Measurements from ENCODE around the gene SLC11A2. TPM values are rescaled to one million over a fixed set of nuclear protein-coding genes. Genes with fewer than 3 reads are reported as not detected.

Gene SLC11A2
- total and polyA plus RNA-seq, 2 of the 8 experiments (the other 6 are each of a cell fraction or from before 2014, with no cell fraction given) = 55.0 to 61.5 TPM

DNA sequence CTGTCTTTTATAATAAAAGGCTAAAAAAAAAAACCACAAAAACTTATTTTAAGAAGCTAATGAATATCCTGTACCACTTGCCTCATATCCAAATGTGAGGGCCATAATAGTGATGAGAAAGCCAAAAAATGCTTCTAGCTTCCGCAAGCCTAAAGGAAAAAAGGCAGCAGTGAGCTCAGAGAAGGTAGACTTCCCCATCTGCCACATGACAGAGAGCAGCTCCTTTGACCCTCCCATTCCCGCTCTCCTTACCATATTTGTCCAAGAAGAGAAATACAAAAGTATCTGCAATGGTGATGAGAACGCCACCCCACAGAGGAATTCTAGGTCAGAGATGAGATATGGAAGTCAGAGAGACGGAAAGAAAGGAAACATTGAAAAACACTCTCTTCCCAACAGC, 27.1 kb downstream of the SLC11A2 start:
- ChIA-PET CTCF (ENCODE audit: partially characterized antibody) (interaction anchor here (0.9 to 2.4 kb wide), 5 partner anchors 12 to 174 kb away, joined by 3 to 9 read pairs (median 5); partner anchors contain the start of gene SLC11A2), POLR2A (ENCODE audit: partially characterized antibody) (interaction anchor here (0.9 kb wide), 1 partner anchor 15 kb away, joined by 3 read pairs; no protein-coding TSS in a partner anchor)
- no peak overlapping the region for H3K14ac ChIP-seq (ENCODE audit: insufficient read length)
- no peak overlapping the region for H2AFZ ChIP-seq (ENCODE audit: low read length)
- no peak overlapping the region for H2BK15ac ChIP-seq (ENCODE audit: low read length)
- H3K56ac ChIP-seq (replicated peaks; ENCODE audit: insufficient read length, low read depth, low read length) = no peak overlapping the region
- H4K20me1 ChIP-seq (replicated peaks in 1 of 2; ENCODE audit: control insufficient read depth in 1 of 2, insufficient read depth in 2 of 2, low read length in 2 of 2) = no peaks in the 10 kb centered on the region
- H4K8ac ChIP-seq (ENCODE audit: extremely low read depth, insufficient read depth, low read length) = no peak overlapping the region
- FAIRE-seq (no peak), DNase-seq (ENCODE audit: low read depth in 1 of 2, low spot score in 2 of 2) (no peak)
- no peak overlapping the region for H3K4me3 ChIP-seq (ENCODE audit: extremely low read depth in 1 of 4, insufficient read depth in 2 of 4, low read depth in 3 of 4, low read length in 4 of 4)
- peaks cover 2 to 45% (median 20%) of the 10 kb centered on the region in 4 experiments for H3K36me3 ChIP-seq (ENCODE audit: control insufficient read depth in 2 of 4, insufficient read depth in 4 of 4, low read length in 3 of 4)
- no peaks in the 10 kb centered on the region for H3K79me2 ChIP-seq (ENCODE audit: control insufficient read depth in 1 of 2, insufficient read depth in 2 of 2, low read length in 2 of 2)
- no peak overlapping the region for H3K18ac ChIP-seq (ENCODE audit: extremely low read depth, low read length)
- no peak overlapping the region for H2BK120ac ChIP-seq (replicated peaks; ENCODE audit: low read depth, low read length)
- H2BK12ac ChIP-seq (ENCODE audit: low read depth, low read length) = no peak overlapping the region
- H3K23me2 ChIP-seq (ENCODE audit: low read depth, low read length) = no peaks in the 10 kb centered on the region
- H3K79me1 ChIP-seq (ENCODE audit: low read depth, low read length) = no peaks in the 10 kb centered on the region
- no peak overlapping the region for H3K4me2 ChIP-seq (ENCODE audit: insufficient read depth in 1 of 2, low read depth in 2 of 2, low read length in 2 of 2)
- no peak overlapping the region for H3K23ac ChIP-seq (ENCODE audit: insufficient read length)
- no peak overlapping the region for H3K27ac ChIP-seq (ENCODE audit: low read depth, low read length)
- no peaks in the 10 kb centered on the region for H3K4me1 ChIP-seq (replicated peaks in 1 of 4; ENCODE audit: control insufficient read depth in 3 of 4, insufficient read depth in 4 of 4, low read length in 3 of 4)
- no peak overlapping the region for H3K4ac ChIP-seq (replicated peaks; ENCODE audit: insufficient read length, low read depth, low read length)
- H4K5ac ChIP-seq (ENCODE audit: insufficient read length, low read depth, low read length) = no peak overlapping the region
- 67% methylated on average over 4 of the region's 4 CpGs; no CpG with 5 or more reads in 1 of the 2 experiments for WGBS, 2 experiments (ENCODE audit: extremely low coverage in 1 of 2, insufficient coverage in 1 of 2, insufficient read length in 1 of 2, insufficient replicate concordance in 2 of 2, low coverage in 1 of 2, low lambda C conversion rate in 2 of 2, missing lambda C conversion rate in 1 of 2)
- no peak overlapping the region for H2AK5ac ChIP-seq (ENCODE audit: low read depth, low read length)
- H3K27me3 ChIP-seq (replicated peaks in 1 of 4; ENCODE audit: control insufficient read depth in 3 of 4, extremely low read depth in 1 of 4, insufficient read depth in 3 of 4, low read length in 3 of 4) = no peaks in the 10 kb centered on the region
- no peak overlapping the region for H4K91ac ChIP-seq (replicated peaks; ENCODE audit: insufficient read length, low read length)
- H2BK20ac ChIP-seq (ENCODE audit: low read length) = no peak overlapping the region
- no peaks in the 10 kb centered on the region for H3K9me3 ChIP-seq (ENCODE audit: insufficient read depth in 2 of 2, low read depth in 1 of 2, low read length in 1 of 2)
- H3K9ac ChIP-seq (replicated peaks in 1 of 4; ENCODE audit: extremely low read depth in 1 of 4, low read depth in 3 of 4, low read length in 3 of 4) = no peak overlapping the region
- no peak overlapping the region for H2BK5ac ChIP-seq (ENCODE audit: low read depth, low read length)
- TF ChIP-seq CBX5 (IDR thresholded peaks at IDR 0.05; ENCODE audit: low read depth, low read length) (no peak), CREB1 (IDR thresholded peaks at IDR 0.05) (no peak), SAP30 (IDR thresholded peaks at IDR 0.05; ENCODE audit: insufficient read depth, insufficient replicate concordance, low read length) (no peak), MAFK (IDR thresholded peaks at IDR 0.05; ENCODE audit: low read depth, low read length) (no peak), KDM5A (IDR thresholded peaks at IDR 0.05; ENCODE audit: low read length) (no peak), SP1 (IDR thresholded peaks at IDR 0.05; ENCODE audit: low read depth, low read length) (no peak), BCL11A (IDR thresholded peaks at IDR 0.05; ENCODE audit: low read depth in 2 of 2, low read length in 2 of 2) (no peak), CBX8 (IDR thresholded peaks at IDR 0.05; ENCODE audit: borderline replicate concordance, low read depth, low read length) (no peak)
- TF ChIP-seq, protein P1, sequence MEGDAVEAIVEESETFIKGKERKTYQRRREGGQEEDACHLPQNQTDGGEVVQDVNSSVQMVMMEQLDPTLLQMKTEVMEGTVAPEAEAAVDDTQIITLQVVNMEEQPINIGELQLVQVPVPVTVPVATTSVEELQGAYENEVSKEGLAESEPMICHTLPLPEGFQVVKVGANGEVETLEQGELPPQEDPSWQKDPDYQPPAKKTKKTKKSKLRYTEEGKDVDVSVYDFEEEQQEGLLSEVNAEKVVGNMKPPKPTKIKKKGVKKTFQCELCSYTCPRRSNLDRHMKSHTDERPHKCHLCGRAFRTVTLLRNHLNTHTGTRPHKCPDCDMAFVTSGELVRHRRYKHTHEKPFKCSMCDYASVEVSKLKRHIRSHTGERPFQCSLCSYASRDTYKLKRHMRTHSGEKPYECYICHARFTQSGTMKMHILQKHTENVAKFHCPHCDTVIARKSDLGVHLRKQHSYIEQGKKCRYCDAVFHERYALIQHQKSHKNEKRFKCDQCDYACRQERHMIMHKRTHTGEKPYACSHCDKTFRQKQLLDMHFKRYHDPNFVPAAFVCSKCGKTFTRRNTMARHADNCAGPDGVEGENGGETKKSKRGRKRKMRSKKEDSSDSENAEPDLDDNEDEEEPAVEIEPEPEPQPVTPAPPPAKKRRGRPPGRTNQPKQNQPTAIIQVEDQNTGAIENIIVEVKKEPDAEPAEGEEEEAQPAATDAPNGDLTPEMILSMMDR (IDR thresholded peaks at IDR 0.05; ENCODE audit: control extremely low read depth in 1 of 3, insufficient read depth in 1 of 3, low read depth in 1 of 3, low read length in 3 of 3) = no peak
- TF ChIP-seq, protein P2, sequence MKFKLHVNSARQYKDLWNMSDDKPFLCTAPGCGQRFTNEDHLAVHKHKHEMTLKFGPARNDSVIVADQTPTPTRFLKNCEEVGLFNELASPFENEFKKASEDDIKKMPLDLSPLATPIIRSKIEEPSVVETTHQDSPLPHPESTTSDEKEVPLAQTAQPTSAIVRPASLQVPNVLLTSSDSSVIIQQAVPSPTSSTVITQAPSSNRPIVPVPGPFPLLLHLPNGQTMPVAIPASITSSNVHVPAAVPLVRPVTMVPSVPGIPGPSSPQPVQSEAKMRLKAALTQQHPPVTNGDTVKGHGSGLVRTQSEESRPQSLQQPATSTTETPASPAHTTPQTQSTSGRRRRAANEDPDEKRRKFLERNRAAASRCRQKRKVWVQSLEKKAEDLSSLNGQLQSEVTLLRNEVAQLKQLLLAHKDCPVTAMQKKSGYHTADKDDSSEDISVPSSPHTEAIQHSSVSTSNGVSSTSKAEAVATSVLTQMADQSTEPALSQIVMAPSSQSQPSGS (IDR thresholded peaks at IDR 0.05; ENCODE audit: low read length) = no peak

Measured in H1 (cell line).